ENCODE results near the gene RNF157.
"Not testable (repeated sequence)": the region's sequence is repeated elsewhere in the genome, so short reads cannot be mapped to it uniquely, and the experiment has no call there.

Gene RNF157

GRCh38 chr17:76213491-76213890 is 26.8 kb downstream of the RNF157 start:
- TF ChIP-seq CTCF (conservative IDR thresholded peaks at IDR 0.05; ENCODE audit: low read depth, low read length), result no peak
- no peak for DNase-seq (ENCODE audit: low read depth)
- no peak overlapping the region for H3K4me3 ChIP-seq (ENCODE audit: low read length)

GRCh38 chr17:76208120-76208519 is 32.2 kb downstream of the RNF157 start:
- no peak overlapping the region for H3K4me3 ChIP-seq (ENCODE audit: low read length)
- no peak for DNase-seq (ENCODE audit: low read depth)
- no peak for TF ChIP-seq CTCF (conservative IDR thresholded peaks at IDR 0.05; ENCODE audit: low read depth, low read length)

GRCh38 chr17:76207275-76208059 is 32.8 kb downstream of the RNF157 start:
- DNase-seq (ENCODE audit: low read depth), result no peak
- no peak for TF ChIP-seq CTCF (conservative IDR thresholded peaks at IDR 0.05; ENCODE audit: low read depth, low read length)
- H3K4me3 ChIP-seq (ENCODE audit: low read length), result no peak overlapping the region

GRCh38 chr17:76205542-76206144 is 34.6 kb downstream of the RNF157 start:
- not testable (repeated sequence) for H3K4me3 ChIP-seq (ENCODE audit: low read length); DNase-seq (ENCODE audit: low read depth)

GRCh38 chr17:76204277-76204676 is 36.0 kb downstream of the RNF157 start:
- no peak for TF ChIP-seq CTCF (conservative IDR thresholded peaks at IDR 0.05; ENCODE audit: low read depth, low read length)
- no peak overlapping the region for H3K4me3 ChIP-seq (ENCODE audit: low read length)
- DNase-seq (ENCODE audit: low read depth), result no peak

- TF ChIP-seq CTCF (conservative IDR thresholded peaks at IDR 0.05; ENCODE audit: low read depth, low read length), result no peak
Observed at GRCh38 chr17:76200354-76200753, 39.9 kb downstream of the RNF157 start.

GRCh38 chr17:76199469-76199868 is 40.8 kb downstream of the RNF157 start:
- no peak for TF ChIP-seq CTCF (conservative IDR thresholded peaks at IDR 0.05; ENCODE audit: low read depth, low read length)
- no peak for DNase-seq (ENCODE audit: low read depth)

More at GRCh38 chr17:76200354-76200753, 39.9 kb downstream of the RNF157 start:
- no peak for DNase-seq (ENCODE audit: low read depth)
- no peak overlapping the region for H3K4me3 ChIP-seq (ENCODE audit: low read length)

More at GRCh38 chr17:76199469-76199868, 40.8 kb downstream of the RNF157 start:
- no peak overlapping the region for H3K4me3 ChIP-seq (ENCODE audit: low read length)
